Endothelial cell of umbilical vein (primary cell): Measurements from ENCODE around the gene BCOR. TPM values are rescaled to one million over a fixed set of nuclear protein-coding genes. Genes with fewer than 3 reads are reported as not detected.

Source experiments
- BruUV-seq: library from RNA; stranded (reverse); fragments of 400-500 nt; replicated peaks from 2 replicates; lab custom pipeline; 2021; lab: Mats Ljungman, UMichigan
- CTCF ChIA-PET: fragments of 300-600, 350-600 bp; sonication (Branson Sonifier 250); formaldehyde crosslinking; loops from one replicate; lab custom pipeline; 2021; ENCODE audit warnings: antibody characterized with exemption, inconsistent platforms; lab: Charles Lee
- POLR2A ChIA-PET: fragments of 300-600, 350-600 bp; sonication (Branson Sonifier 250); formaldehyde crosslinking; loops from one replicate; lab custom pipeline; 2021; ENCODE audit warnings: antibody characterized with exemption, inconsistent platforms; lab: Charles Lee
- DNase-seq: peaks from one replicate; pipeline ENCODE4 v3.0.0-alpha.2; 2011; ENCODE audit warnings: low read depth, low spot score
- FAIRE-seq: peaks from 2 replicates; lab custom pipeline; 2011; peaks lifted over from hg19 to GRCh38; lab: Jason Lieb, UNC
- H2AFZ ChIP-seq: 2 replicates; pipeline ENCODE4 v1.6.0; 2012; ENCODE audit warnings: low read depth, low read length, control low read depth, inconsistent platforms
- H3K27ac ChIP-seq: 2 replicates; pipeline ENCODE4 v1.5.1; 2011; ENCODE audit warnings: low read depth, mild to moderate bottlenecking, control low read depth, low read length, moderate library complexity; ENCODE audit not compliant: insufficient read depth
- H3K27me3 ChIP-seq, 2 experiments: 2 replicates each; pipeline versions ENCODE4 v1.6.0 to v1.6.1; 2011; ENCODE audit warnings: low read length in 2 of 2, mixed read lengths in 1 of 2; ENCODE audit not compliant: control insufficient read depth in 2 of 2, insufficient read depth in 2 of 2
- H3K36me3 ChIP-seq, 2 experiments: 2 replicates in 1 of 2; 3 replicates in 1 of 2; pipeline ENCODE4 v1.5.1; 2011; ENCODE audit warnings: low read length in 2 of 2, mild to moderate bottlenecking in 1 of 2, moderate library complexity in 1 of 2; ENCODE audit not compliant: control insufficient read depth in 2 of 2, insufficient read depth in 2 of 2; ENCODE audit errors: extremely low read depth in 1 of 2
- H3K4me1 ChIP-seq: 3 replicates; pipeline ENCODE4 v1.5.1; 2011; ENCODE audit warnings: mild to moderate bottlenecking, low read length; ENCODE audit not compliant: control insufficient read depth, insufficient read depth; ENCODE audit errors: extremely low read depth
- H3K4me2 ChIP-seq: 2 replicates; pipeline ENCODE4 v1.6.1; 2011; ENCODE audit warnings: low read length, control low read depth, mixed read lengths; ENCODE audit not compliant: insufficient read depth
- H3K4me3 ChIP-seq, 3 experiments: fragments of 200-600 bp in 1 of 3; sonication (generic), shearing (Covaris generic) in 1 of 3; replicated peaks in 1 of 3; 2 replicates each; pipeline ENCODE4 v1.5.1; 2011 to 2016; ENCODE audit warnings: control low read depth in 3 of 3, low read length in 3 of 3, mild to moderate bottlenecking in 2 of 3, inconsistent platforms in 1 of 3, low read depth in 1 of 3, moderate library complexity in 1 of 3; ENCODE audit not compliant: insufficient read depth in 1 of 3
- H3K79me2 ChIP-seq: 2 replicates; pipeline ENCODE4 v1.6.0; 2012; ENCODE audit warnings: low read length, inconsistent platforms; ENCODE audit not compliant: control insufficient read depth, insufficient read depth
- H3K9ac ChIP-seq: replicated peaks from 2 replicates; pipeline ENCODE3; 2011; ENCODE audit warnings: low read length, control low read depth; ENCODE audit not compliant: insufficient read depth; ENCODE audit errors: extremely low read depth
- H3K9me1 ChIP-seq: replicated peaks from 3 replicates; pipeline ENCODE4 v1.6.0; 2011; ENCODE audit warnings: mild to moderate bottlenecking, low read length; ENCODE audit not compliant: control insufficient read depth, insufficient read depth; ENCODE audit errors: extremely low read depth
- H3K9me3 ChIP-seq: replicated peaks from 2 replicates; pipeline ENCODE4 v1.5.1; 2012; ENCODE audit warnings: low read length, inconsistent platforms; ENCODE audit not compliant: control insufficient read depth, insufficient read depth
- H4K20me1 ChIP-seq: replicated peaks from 2 replicates; pipeline ENCODE3; 2011; ENCODE audit warnings: mild to moderate bottlenecking, low read length; ENCODE audit not compliant: control insufficient read depth, insufficient read depth; ENCODE audit errors: extremely low read depth
- EZH2 ChIP-seq: IDR thresholded peaks from 2 replicates; pipeline ENCODE4 v1.6.1; 2012; ENCODE audit warnings: borderline replicate concordance, low read depth, mild to moderate bottlenecking, moderate library complexity, low read length, inconsistent platforms; ENCODE audit not compliant: severe bottlenecking
- FOS ChIP-seq: IDR thresholded peaks from 2 replicates; pipeline ENCODE4 v1.6.1; 2011; ENCODE audit warnings: mild to moderate bottlenecking, low read length, moderate library complexity, borderline replicate concordance; ENCODE audit not compliant: insufficient read depth
- GATA2 ChIP-seq: IDR thresholded peaks from 2 replicates; pipeline ENCODE4 v1.7.0; 2011; ENCODE audit warnings: low read depth, mild to moderate bottlenecking, moderate library complexity, mixed read lengths, low read length; ENCODE audit not compliant: insufficient read length, insufficient read depth
- JUN ChIP-seq: IDR thresholded peaks from 2 replicates; pipeline ENCODE4 v1.6.1; 2011; ENCODE audit warnings: borderline replicate concordance, low read depth; ENCODE audit not compliant: insufficient read length, insufficient read depth
- MYC ChIP-seq: IDR thresholded peaks from one replicate; pipeline ENCODE4 v1.6.1; 2011; ENCODE audit warnings: mild to moderate bottlenecking, low read depth, low read length
- POLR2A ChIP-seq: IDR thresholded peaks from 2 replicates; pipeline ENCODE4 v1.6.1; 2012; ENCODE audit warnings: low read depth, mild to moderate bottlenecking, control low read depth, low read length
- POLR2AphosphoS5 ChIP-seq: IDR thresholded peaks from 2 replicates; pipeline ENCODE4 v1.6.1; 2012; ENCODE audit warnings: low read depth, mild to moderate bottlenecking, control low read depth, low read length, moderate library complexity; ENCODE audit not compliant: insufficient read depth
- dilution Hi-C: fragments of 300-500 bp; cut with MboI; formaldehyde crosslinking; loops from one replicate; pipeline ENCODE4 v1.15.0; 2019; ENCODE audit warnings: low sequenced_read_pairs; ENCODE audit not compliant: extremely low pct_ligation_motif_present
- intact Hi-C: fragments of 100-400 bp; cut with micrococcal nuclease; formaldehyde crosslinking; loops from one replicate; pipeline ENCODE4 v1.10.0; 2022
- polyA plus RNA-seq, 4 experiments: library from polyadenylated mRNA; depleted of rRNA in 3 of 4; stranded (reverse) in 3 of 4; unstranded in 1 of 4; fragments of >200 nt; gene quantifications; 2 replicates each; pipeline versions ENCODE4 v1.2.1 to v1.2.3, GENCODE V29; 2011 to 2012; ENCODE audit warnings: missing spikeins in 1 of 4
- total RNA-seq: library from RNA; stranded (reverse); gene quantifications from 2 replicates; pipeline ENCODE4 v1.2.3, GENCODE V29; 2021
- TF ChIP-seq, protein P1 (sequence below), 2 donors: IDR thresholded peaks; 1 replicate in 1 of 2; 2 replicates in 1 of 2; pipeline ENCODE4 v1.5.1; 2011; ENCODE audit warnings: low read length in 2 of 2, mild to moderate bottlenecking in 2 of 2, moderate library complexity in 2 of 2, control low read depth in 1 of 2, inconsistent platforms in 1 of 2, low read depth in 1 of 2; ENCODE audit not compliant: insufficient read depth in 1 of 2; ENCODE audit errors: extremely low read depth in 1 of 2
- TF ChIP-seq, protein P2 (sequence below): IDR thresholded peaks from 2 replicates; pipeline ENCODE4 v1.6.1; 2011; ENCODE audit not compliant: insufficient read depth, insufficient read length

BCOR gene
- total and polyA plus RNA-seq, 2 donors (not counting 3 experiments of a cell fraction or from before 2014, with no cell fraction given) = 10.1 to 24.2 TPM

DNA sequence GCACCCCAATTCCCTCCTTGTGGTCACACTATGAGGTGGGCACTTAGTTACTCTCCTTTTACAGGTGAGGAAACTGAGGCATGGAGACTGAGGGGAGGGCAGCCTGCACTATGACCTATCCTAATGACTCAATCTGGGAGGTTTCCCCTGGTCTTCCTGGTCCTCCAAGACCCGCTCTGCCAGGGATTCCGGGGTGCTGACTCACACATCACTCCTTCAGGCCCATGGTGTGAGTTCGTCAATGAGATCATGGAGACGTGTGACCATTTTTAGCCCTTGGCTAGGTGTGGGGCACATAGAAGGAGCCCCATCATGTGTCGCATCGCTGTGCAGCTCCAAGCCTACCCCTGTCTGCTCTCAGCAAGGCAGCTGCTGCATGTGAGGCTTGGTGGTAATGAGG is 32.4 kb upstream of the BCOR start:
- FAIRE-seq (no peak), DNase-seq (no peak)
- CTCF ChIA-PET = no interaction called here
- Histone ChIP-seq H4K20me1 (no peaks in the 10 kb centered on the region), H3K9ac (no peak overlapping the region), H3K9me1 (no peaks in the 10 kb centered on the region), H2AFZ (no peak overlapping the region), H3K27me3 (no peaks in the 10 kb centered on the region), H3K9me3 (no peaks in the 10 kb centered on the region), H3K36me3 (no peaks in the 10 kb centered on the region), H3K79me2 (no peaks in the 10 kb centered on the region), H3K27ac (no peak overlapping the region), H3K4me1 (peaks cover 6% of the 10 kb centered on the region), H3K4me2 (no peak overlapping the region), H3K4me3 (no peak overlapping the region)
- dilution Hi-C loops (no loop called here), intact Hi-C loops (no loop called here)
- POLR2A ChIA-PET = no interaction called here
- BruUV-seq = no TSS peak
- TF ChIP-seq, protein P1, sequence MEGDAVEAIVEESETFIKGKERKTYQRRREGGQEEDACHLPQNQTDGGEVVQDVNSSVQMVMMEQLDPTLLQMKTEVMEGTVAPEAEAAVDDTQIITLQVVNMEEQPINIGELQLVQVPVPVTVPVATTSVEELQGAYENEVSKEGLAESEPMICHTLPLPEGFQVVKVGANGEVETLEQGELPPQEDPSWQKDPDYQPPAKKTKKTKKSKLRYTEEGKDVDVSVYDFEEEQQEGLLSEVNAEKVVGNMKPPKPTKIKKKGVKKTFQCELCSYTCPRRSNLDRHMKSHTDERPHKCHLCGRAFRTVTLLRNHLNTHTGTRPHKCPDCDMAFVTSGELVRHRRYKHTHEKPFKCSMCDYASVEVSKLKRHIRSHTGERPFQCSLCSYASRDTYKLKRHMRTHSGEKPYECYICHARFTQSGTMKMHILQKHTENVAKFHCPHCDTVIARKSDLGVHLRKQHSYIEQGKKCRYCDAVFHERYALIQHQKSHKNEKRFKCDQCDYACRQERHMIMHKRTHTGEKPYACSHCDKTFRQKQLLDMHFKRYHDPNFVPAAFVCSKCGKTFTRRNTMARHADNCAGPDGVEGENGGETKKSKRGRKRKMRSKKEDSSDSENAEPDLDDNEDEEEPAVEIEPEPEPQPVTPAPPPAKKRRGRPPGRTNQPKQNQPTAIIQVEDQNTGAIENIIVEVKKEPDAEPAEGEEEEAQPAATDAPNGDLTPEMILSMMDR (IDR thresholded peaks at IDR 0.05; ENCODE audit: extremely low read depth in 1 of 2, insufficient read depth in 1 of 2, low read depth in 1 of 2, low read length in 2 of 2) = no peak
- no peak for TF ChIP-seq POLR2A
- peak; percentile 6 for TF ChIP-seq JUN
- TF ChIP-seq POLR2AphosphoS5 = no peak
- TF ChIP-seq, protein P2, sequence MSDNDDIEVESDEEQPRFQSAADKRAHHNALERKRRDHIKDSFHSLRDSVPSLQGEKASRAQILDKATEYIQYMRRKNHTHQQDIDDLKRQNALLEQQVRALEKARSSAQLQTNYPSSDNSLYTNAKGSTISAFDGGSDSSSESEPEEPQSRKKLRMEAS = no peak
- no peak for TF ChIP-seq MYC
- peak; percentile 34 for TF ChIP-seq FOS

DNA sequence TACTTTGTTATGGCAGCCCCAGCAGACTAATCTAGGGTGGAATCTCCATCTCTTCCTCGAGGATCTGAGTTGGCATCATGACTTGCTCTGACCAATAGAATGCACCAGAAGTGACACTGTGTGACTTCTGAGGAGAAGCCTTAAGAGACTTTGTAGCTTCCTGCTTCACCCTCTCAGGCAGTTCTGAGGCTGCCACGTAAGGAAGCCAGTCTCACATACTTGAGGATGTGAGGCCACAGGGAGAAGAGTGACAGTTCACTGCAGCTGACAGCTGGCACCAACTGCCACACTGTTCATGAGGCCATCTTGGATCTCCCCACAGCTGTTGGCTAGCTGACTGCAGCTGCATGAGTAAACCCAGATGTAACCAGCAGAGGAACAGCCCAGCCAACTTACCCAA is 29.3 kb upstream of the BCOR start:
- BruUV-seq = no TSS peak
- dilution Hi-C loops = no loop called here
- H4K20me1 ChIP-seq = no peaks in the 10 kb centered on the region
- FAIRE-seq (peak; percentile 42), DNase-seq (no peak)
- no peak overlapping the region for H2AFZ ChIP-seq
- H3K4me3 ChIP-seq = no peak overlapping the region
- TF ChIP-seq POLR2A (no peak), MYC (no peak), GATA2 (no peak), EZH2 (no peak), POLR2AphosphoS5 (no peak), JUN (no peak), FOS (no peak)
- TF ChIP-seq, protein P2 = no peak
- TF ChIP-seq, protein P1 (IDR thresholded peaks at IDR 0.05; ENCODE audit: extremely low read depth in 1 of 2, insufficient read depth in 1 of 2, low read depth in 1 of 2, low read length in 2 of 2) = no peak
- H3K4me1 ChIP-seq = peaks cover 3% of the 10 kb centered on the region
- intact Hi-C loops = no loop called here
- POLR2A ChIA-PET = no interaction called here
- no peak overlapping the region for H3K27ac ChIP-seq
- H3K79me2 ChIP-seq = no peaks in the 10 kb centered on the region
- H3K9me3 ChIP-seq = no peaks in the 10 kb centered on the region
- no peak overlapping the region for H3K4me2 ChIP-seq
- no peaks in the 10 kb centered on the region for H3K27me3 ChIP-seq
- CTCF ChIA-PET = no interaction called here
- H3K9ac ChIP-seq = no peak overlapping the region
- no peaks in the 10 kb centered on the region for H3K36me3 ChIP-seq
- H3K9me1 ChIP-seq = no peaks in the 10 kb centered on the region
